CD4-positive, alpha-beta T cell (primary cell): ENCODE data around the gene SNED1. TPM values are rescaled to one million over a fixed set of nuclear protein-coding genes. Genes with fewer than 3 reads are reported as not detected.
A peak's percentile ranks its signal among the peaks of the same experiment; 100 is the strongest.

ENCODE experiments used
- ATAC-seq: fragments of 200-7000 bp; cut with Tn5 transposase; one replicate; pipeline ENCODE4 v1.10.0; 2022; ENCODE audit warnings: mild to moderate bottlenecking; ENCODE audit not compliant: poor library complexity
- CTCF ChIA-PET: fragments of 350-600 bp; sonication (Branson Sonifier 250); formaldehyde crosslinking; loops from one replicate; lab custom pipeline; 2021; ENCODE audit warnings: antibody characterized with exemption, inconsistent platforms; lab: Charles Lee
- POLR2A ChIA-PET: fragments of 350-600 bp; sonication (Branson Sonifier 250); formaldehyde crosslinking; loops from one replicate; lab custom pipeline; 2021; ENCODE audit warnings: antibody characterized with exemption, inconsistent platforms; lab: Charles Lee
- DNase-seq, 14 experiments: peaks; one replicate each; pipeline ENCODE4 v3.0.0-alpha.2; 2013 to 2020; ENCODE audit warnings: mixed read lengths in 2 of 14
- H3K27ac ChIP-seq, 2 donors: one replicate each; pipeline versions ENCODE4 v1.5.1 to v1.7.0; 2013; ENCODE audit warnings: low read length in 2 of 2, low read depth in 1 of 2, mild to moderate bottlenecking in 1 of 2
- H3K27me3 ChIP-seq, 2 experiments: 1 replicate in 1 of 2; 2 replicates in 1 of 2; pipeline versions ENCODE4 v1.6.1 to v1.7.0; 2013; ENCODE audit warnings: low read length in 2 of 2, control low read depth in 1 of 2, mild to moderate bottlenecking in 1 of 2, moderate library complexity in 1 of 2; ENCODE audit not compliant: insufficient read depth in 2 of 2, control insufficient read depth in 1 of 2
- H3K36me3 ChIP-seq: one replicate; pipeline ENCODE4 v1.6.1; 2013; ENCODE audit warnings: low read length, control low read depth; ENCODE audit not compliant: insufficient read depth
- H3K4me1 ChIP-seq: one replicate; pipeline ENCODE4 v1.6.1; 2013; ENCODE audit warnings: low read length, control low read depth; ENCODE audit not compliant: insufficient read depth
- H3K4me3 ChIP-seq: one replicate; pipeline ENCODE4 v1.5.1; 2013; ENCODE audit warnings: mild to moderate bottlenecking, low read length, moderate library complexity
- H3K9me3 ChIP-seq, 2 experiments: 1 replicate in 1 of 2; 2 replicates in 1 of 2; pipeline versions ENCODE4 v1.6.1 to v1.7.0; 2013; ENCODE audit warnings: low read length in 2 of 2, mild to moderate bottlenecking in 2 of 2, control low read depth in 1 of 2, moderate library complexity in 1 of 2; ENCODE audit not compliant: control insufficient read depth in 1 of 2, insufficient read depth in 1 of 2
- H3K27ac Mint-ChIP-seq: one replicate; pipeline ENCODE4 v1.8.0; 2020; ENCODE audit warnings: mixed read lengths
- H3K27me3 Mint-ChIP-seq: one replicate; pipeline ENCODE4 v1.8.0; 2021; ENCODE audit warnings: mixed read lengths
- H3K36me3 Mint-ChIP-seq: one replicate; pipeline ENCODE4 v1.8.0; 2021; ENCODE audit warnings: low read depth, mixed read lengths
- H3K4me1 Mint-ChIP-seq: one replicate; pipeline ENCODE4 v1.8.0; 2021; ENCODE audit warnings: low read depth, mixed read lengths
- H3K4me3 Mint-ChIP-seq: one replicate; pipeline ENCODE4 v1.8.0; 2020; ENCODE audit warnings: mild to moderate bottlenecking, mixed read lengths
- H3K9me3 Mint-ChIP-seq: one replicate; pipeline ENCODE4 v1.8.0; 2020; ENCODE audit warnings: mixed read lengths
- intact Hi-C, 2 experiments: fragments of 100-400 bp; cut with DNase I in 1 of 2; cut with micrococcal nuclease in 1 of 2; formaldehyde crosslinking; loops; one replicate each; pipeline versions ENCODE4 v1.15.1 to v1.9.0; 2023 to 2025; cut with DNase I, micrococcal nuclease
- total RNA-seq, 174 experiments: library from RNA in 2 of 174; stranded (reverse) in 2 of 174; gene quantifications; one replicate each; pipeline ENCODE4 v1.2.3 and lab custom pipeline; 2021 to 2026
- TF ChIP-seq, protein P1 (sequence below): fragments of 200-600 bp; IDR thresholded peaks from one replicate; pipeline ENCODE4 v1.8.0; 2022; ENCODE audit warnings: antibody characterized with exemption, mild to moderate bottlenecking

SNED1 gene
- total RNA-seq, 2 experiments from 2014 or later = 42.0 to 42.7 TPM

DNA sequence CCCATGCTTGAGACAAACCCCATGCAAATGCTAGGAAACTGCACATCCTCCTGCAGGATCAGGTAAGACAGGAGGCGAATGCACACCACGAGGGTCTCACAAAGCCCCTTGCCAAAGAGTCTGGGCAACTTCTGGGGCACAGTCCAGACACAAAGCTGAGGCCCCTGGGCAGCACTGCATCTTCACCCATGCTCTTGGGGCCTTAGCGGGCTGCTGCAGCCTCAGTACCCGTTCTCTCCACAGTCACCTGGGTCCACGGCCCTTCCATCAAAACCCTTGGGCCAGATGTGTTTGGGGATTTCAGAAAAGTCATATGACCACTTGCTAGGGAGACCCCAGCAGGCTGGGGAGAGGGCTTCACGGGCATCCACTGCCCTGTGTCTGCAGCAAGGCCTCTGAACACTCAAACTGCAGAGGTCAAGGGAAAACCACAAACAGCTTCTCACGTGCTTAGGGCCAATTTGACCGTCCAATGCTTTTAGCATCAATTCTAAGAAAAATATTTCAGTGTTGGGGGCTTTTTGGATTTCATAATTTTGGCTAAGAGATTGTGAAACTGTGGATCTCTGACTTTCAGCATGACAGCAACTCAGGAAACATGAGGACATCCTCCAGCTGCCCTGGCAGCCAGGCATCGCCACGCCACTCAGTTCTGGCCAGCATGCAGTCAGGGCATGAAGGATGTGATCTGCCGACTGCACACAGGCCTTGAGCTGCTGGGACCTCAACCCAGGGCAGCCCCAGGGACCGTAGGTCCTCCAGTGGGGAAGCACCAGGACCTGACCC is 130.9 kb downstream of the SNED1 start:
- H3K27me3 Mint-ChIP-seq = no peaks in the 10 kb centered on the region
- no peaks in the 10 kb centered on the region for H3K9me3 Mint-ChIP-seq
- H3K36me3 ChIP-seq = peaks cover 17% of the 10 kb centered on the region
- TF ChIP-seq, protein P1, sequence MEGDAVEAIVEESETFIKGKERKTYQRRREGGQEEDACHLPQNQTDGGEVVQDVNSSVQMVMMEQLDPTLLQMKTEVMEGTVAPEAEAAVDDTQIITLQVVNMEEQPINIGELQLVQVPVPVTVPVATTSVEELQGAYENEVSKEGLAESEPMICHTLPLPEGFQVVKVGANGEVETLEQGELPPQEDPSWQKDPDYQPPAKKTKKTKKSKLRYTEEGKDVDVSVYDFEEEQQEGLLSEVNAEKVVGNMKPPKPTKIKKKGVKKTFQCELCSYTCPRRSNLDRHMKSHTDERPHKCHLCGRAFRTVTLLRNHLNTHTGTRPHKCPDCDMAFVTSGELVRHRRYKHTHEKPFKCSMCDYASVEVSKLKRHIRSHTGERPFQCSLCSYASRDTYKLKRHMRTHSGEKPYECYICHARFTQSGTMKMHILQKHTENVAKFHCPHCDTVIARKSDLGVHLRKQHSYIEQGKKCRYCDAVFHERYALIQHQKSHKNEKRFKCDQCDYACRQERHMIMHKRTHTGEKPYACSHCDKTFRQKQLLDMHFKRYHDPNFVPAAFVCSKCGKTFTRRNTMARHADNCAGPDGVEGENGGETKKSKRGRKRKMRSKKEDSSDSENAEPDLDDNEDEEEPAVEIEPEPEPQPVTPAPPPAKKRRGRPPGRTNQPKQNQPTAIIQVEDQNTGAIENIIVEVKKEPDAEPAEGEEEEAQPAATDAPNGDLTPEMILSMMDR = no peak
- ATAC-seq (no peak), DNase-seq (peak in 1 of 14 experiments; percentile 11)
- ChIA-PET CTCF (no interaction called here), POLR2A (interaction anchor here (1.0 to 1.6 kb wide), 2 partner anchors 20 to 27 kb away, joined by 3 to 4 read pairs; partner anchors contain the start of genes MTERF4 and PASK)
- no peak overlapping the region for H3K27ac ChIP-seq
- peaks cover 27% of the 10 kb centered on the region for H3K36me3 Mint-ChIP-seq
- H3K4me1 ChIP-seq = peaks cover 41% of the 10 kb centered on the region
- H3K4me1 Mint-ChIP-seq = peaks cover 13% of the 10 kb centered on the region
- H3K27me3 ChIP-seq = no peaks in the 10 kb centered on the region
- no peaks in the 10 kb centered on the region for H3K9me3 ChIP-seq
- H3K4me3 ChIP-seq = no peak overlapping the region
- no peak overlapping the region for H3K27ac Mint-ChIP-seq
- intact Hi-C loops = no loop called here
- no peak overlapping the region for H3K4me3 Mint-ChIP-seq

DNA sequence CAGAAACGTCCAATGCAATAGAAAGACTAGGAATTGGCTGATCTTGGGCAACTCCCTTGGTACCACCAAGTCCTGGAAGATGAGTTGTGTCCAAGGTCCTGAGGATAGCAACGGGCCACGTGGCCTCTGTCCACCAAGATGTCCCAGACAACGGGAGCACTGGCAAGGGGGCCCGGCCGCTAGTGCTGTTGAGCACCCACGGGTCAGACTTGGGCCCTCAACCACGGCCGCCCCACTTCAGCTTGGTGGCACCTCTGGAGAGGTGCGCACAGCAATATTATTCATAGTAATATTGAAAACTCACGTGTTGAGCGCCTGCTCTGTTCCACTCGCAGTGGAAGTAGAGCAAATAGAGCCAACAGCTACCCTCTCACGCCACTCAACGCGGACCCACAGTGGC is 131.9 kb downstream of the SNED1 start:
- CTCF ChIA-PET = no interaction called here
- H3K9me3 Mint-ChIP-seq = no peaks in the 10 kb centered on the region
- ATAC-seq (no peak), DNase-seq (no peak)
- TF ChIP-seq, protein P1 = no peak
- Histone ChIP-seq H3K27ac (no peak overlapping the region), H3K27me3 (no peaks in the 10 kb centered on the region), H3K4me3 (no peak overlapping the region), H3K4me1 (peaks cover 39% of the 10 kb centered on the region), H3K36me3 (peaks cover 24% of the 10 kb centered on the region), H3K9me3 (no peaks in the 10 kb centered on the region)
- intact Hi-C loops = loop anchor here in 1 of 2 experiments (1.0 kb wide), 1 partner anchor 30 kb away; no protein-coding TSS in a partner anchor
- peaks cover 35% of the 10 kb centered on the region for H3K36me3 Mint-ChIP-seq
- POLR2A ChIA-PET = interaction anchor here (1.0 to 1.6 kb wide), 2 partner anchors 19 to 28 kb away, joined by 3 to 4 read pairs; partner anchors contain the start of genes MTERF4 and PASK
- peaks cover 12% of the 10 kb centered on the region for H3K4me1 Mint-ChIP-seq
- H3K4me3 Mint-ChIP-seq = no peak overlapping the region
- no peaks in the 10 kb centered on the region for H3K27me3 Mint-ChIP-seq
- no peak overlapping the region for H3K27ac Mint-ChIP-seq

DNA sequence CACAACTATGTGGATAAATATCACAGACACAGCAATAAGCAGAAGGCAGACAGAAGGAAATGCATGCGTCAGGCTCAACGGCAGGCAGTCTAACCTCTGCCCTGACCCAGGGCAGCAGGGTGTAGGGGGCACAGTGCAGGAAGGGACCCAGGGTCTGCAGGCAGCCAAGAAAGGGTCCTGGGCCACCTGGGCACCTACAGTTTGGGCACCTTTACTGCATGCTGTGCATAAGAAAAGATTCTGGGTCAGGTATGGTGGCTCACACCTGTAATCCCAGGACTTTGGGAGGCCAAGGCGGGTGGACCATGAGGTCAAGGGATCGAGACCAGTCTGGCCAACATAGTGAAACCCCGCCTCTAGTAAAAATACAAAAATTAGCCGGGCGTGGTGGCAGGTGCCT is 133.1 kb downstream of the SNED1 start:
- intact Hi-C loops = no loop called here
- H3K27me3 ChIP-seq = no peaks in the 10 kb centered on the region
- H3K4me1 ChIP-seq = peaks cover 28% of the 10 kb centered on the region
- H3K27ac ChIP-seq = no peak overlapping the region
- Mint-ChIP-seq H3K36me3 (peaks cover 47% of the 10 kb centered on the region), H3K27ac (no peak overlapping the region), H3K4me3 (no peak overlapping the region), H3K27me3 (no peaks in the 10 kb centered on the region), H3K4me1 (peaks cover 12% of the 10 kb centered on the region), H3K9me3 (no peaks in the 10 kb centered on the region)
- H3K9me3 ChIP-seq = no peaks in the 10 kb centered on the region
- ChIA-PET POLR2A (no interaction called here), CTCF (no interaction called here)
- peaks cover 29% of the 10 kb centered on the region for H3K36me3 ChIP-seq
- no peak overlapping the region for H3K4me3 ChIP-seq
- DNase-seq (no peak), ATAC-seq (no peak)
- TF ChIP-seq, protein P1 = no peak
